Neural progenitor cell (in vitro differentiated cells): ENCODE measurements around the gene BPHL.

Experiments used
- CTCF ChIP-seq: fragments of 200-600 bp; sonication (generic); IDR thresholded peaks from 2 replicates; pipeline ENCODE4 v1.5.1; 2017; ENCODE audit warnings: antibody characterized with exemption, mild to moderate bottlenecking
- EZH2 ChIP-seq: fragments of 200-600 bp; sonication (generic); IDR thresholded peaks from 2 replicates; pipeline ENCODE4 v1.6.1; 2017; ENCODE audit warnings: antibody characterized with exemption, mild to moderate bottlenecking, moderate library complexity
- EZH2phosphoT487 ChIP-seq: fragments of 200-600 bp; sonication (generic); IDR thresholded peaks from 2 replicates; pipeline ENCODE4 v1.6.1; 2017; ENCODE audit warnings: antibody characterized with exemption

GRCh38 chr6:3196770-3197169 is 78.3 kb downstream of the BPHL start:
- no peak for TF ChIP-seq CTCF
- TF ChIP-seq EZH2: no peak
- TF ChIP-seq EZH2phosphoT487: no peak
